HG02798 (cell line): ENCODE measurements around the gene PIEZO2.
"Not testable (repeated sequence)": the region's sequence is repeated elsewhere in the genome, so short reads cannot be mapped to it uniquely, and the experiment has no call there.

Experiments used
- ATAC-seq: cut with Tn5 transposase; IDR thresholded peaks from one replicate; pipeline ENCODE4 v1.9.1; 2021; ENCODE audit warnings: mild to moderate bottlenecking; ENCODE audit not compliant: unreplicated experiment, poor library complexity

The PIEZO2 gene

GRCh38 chr18:11153097-11153496 lies 3.7 kb upstream of the PIEZO2 start:
- no peak for ATAC-seq

DNA sequence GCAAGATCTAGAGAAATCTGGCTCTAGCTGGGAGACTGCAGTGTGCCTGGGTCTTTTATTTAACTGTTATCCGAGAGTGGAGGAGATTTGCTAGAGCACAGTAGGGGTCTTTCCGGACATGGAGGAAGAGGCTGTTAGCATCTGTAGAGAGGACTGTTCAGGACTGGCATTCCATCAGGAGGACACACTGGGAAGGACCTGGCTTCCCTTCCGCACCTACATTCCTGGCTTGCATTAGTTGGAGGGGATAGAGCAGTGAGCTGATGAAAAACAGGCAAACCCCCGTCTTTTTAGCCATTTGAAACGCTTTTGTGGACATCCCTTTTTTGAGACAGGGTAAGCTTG lies 874 bp upstream of the PIEZO2 start:
- ATAC-seq, result no peak

DNA sequence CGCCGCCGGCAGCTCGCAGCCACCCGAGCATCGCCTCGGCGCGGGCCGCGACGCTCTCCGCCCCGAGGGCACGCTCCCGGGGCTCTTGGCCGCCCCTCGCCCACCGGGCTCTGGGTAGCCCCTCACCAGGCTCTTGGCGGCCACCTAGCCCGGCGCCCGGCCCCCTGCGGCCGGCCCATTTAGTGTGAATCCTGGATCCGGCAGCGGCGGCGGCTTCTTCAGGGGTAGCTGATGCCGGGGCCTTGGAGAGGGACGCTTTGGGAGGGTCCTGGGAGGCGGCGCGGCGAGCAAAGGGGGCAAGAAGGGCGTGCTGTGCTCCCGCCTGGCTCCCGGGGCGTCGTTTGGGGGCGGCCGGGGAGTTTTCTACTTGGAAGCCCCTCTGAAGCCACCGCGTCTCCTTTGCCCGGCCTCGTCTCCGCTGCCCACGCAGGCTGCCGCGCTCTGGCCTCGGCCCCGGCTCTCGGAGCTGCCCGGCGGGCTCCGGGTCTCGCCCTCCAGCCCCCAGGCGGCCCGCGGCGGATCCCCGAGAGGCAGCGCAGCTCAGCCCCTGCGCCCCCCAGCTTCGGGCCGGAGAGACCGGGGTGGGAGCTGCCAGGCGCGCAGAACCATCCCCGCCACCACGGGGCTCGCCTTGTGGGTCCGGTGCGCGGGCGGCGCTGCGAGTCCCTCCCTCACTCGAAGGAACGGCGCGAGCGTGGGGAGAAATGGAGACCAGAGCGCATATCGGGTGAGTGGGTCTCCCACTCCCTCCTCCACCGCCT lies 509 bp downstream of the PIEZO2 start:
- no peak for ATAC-seq

- ATAC-seq, result no peak
Measured at GRCh38 chr18:11147962-11148679, 1.2 kb downstream of the PIEZO2 start.

DNA sequence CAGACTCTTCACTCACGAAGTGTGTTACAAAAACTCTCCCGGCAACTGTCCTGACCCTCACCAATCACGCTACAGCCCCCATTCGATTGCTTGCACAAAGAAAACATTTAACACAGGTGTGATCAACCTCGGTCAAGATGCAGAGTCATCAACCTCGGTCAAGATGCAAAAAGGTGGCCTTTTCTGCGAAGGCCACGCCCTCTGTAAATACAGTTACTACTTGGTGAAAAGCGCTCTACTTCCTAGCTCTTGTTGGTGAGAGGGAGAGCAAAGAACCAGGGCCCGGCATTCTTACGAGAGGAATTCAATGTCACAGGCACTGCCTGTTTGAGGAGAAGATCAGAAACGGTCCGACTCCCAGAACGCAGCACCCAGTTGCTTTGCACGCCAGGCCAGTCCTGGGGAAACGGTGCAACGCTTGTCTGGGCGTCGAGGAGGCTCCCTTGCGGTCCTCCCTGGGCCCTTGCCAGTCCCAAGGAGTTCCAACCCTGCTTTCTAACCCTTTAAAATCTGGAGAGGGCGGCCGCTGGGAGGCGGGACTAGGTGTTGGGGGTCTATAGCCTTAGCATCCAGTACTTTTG lies 1.9 kb downstream of the PIEZO2 start:
- no peak for ATAC-seq

GRCh38 chr18:11146947-11147345 lies 2.4 kb downstream of the PIEZO2 start:
- no peak for ATAC-seq

DNA sequence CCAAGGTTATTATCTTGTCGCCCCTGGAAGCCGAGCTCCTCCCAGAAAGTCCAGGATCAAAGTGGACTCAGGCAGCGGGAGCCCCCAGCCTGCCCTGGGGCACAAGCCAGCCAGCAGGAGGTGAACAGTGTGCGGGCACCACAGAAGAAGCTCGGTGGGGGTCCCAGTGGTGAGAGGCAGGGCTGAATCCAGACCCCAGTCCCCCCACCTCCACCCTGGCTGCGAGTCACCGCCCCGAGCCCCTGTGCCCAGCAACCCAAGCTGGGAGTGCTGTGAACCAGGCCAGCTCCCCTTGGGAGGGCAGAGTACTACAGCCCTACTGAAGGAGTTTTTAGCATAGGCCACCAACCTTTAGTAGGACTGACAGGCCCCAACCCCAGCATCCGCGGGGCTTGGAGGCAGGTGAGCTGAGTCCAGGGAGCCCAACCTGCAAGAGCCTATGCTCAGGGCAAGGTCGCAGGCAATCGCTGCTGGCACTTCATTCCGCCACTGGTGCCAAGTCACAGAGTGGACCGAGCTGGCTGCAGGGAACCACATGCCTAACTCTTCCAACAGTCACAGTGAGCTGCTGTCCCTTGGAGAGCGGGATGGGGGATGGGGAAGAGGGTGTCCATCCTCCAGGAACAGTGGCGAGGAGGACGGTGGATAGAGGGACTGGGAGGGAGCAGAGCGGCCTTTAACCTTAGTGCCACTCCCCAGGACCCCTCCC lies 3.0 kb downstream of the PIEZO2 start:
- no peak for ATAC-seq

DNA sequence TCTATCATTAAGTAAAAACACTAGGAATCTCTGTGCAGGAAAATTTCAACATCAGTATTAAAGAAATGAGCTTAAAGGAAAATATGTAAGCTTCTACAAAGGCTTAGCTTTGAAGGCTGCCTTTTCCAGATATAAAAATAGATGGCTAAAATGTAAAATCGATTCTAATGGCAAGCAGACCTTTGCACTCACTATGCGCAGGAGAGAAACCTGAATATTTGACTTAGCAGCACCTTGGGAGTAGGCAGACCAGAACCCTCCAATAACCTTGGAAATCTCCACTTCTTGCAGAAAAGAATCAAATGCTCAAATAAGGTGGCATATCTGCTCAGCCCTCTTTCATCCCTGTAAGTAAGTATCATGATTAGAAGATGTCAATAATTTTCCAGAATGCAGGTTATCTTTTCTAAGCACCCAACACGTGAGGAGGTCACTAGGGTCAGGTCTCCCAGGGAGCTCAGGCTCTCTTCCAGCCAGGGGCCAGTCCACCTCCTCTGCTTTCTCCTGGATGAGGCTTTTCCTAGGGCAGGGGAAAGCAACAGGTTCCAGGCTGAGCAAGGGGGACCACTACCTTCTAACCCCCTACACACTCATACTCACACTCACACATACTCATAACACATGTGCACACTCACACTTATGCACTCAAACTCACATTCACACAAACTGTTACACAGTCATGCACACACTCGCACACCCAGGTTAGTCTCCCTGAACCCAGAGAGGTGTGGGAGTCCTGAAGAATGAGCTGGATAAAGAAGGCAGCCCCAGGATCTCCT lies 3.8 kb downstream of the PIEZO2 start:
- ATAC-seq, result no peak

GRCh38 chr18:11137400-11137799 lies 12.0 kb downstream of the PIEZO2 start:
- ATAC-seq, result no peak

- ATAC-seq, result no peak
Measured at GRCh38 chr18:11136241-11136640, 13.1 kb downstream of the PIEZO2 start.

GRCh38 chr18:11134940-11135339 lies 14.4 kb downstream of the PIEZO2 start:
- ATAC-seq, result no peak

DNA sequence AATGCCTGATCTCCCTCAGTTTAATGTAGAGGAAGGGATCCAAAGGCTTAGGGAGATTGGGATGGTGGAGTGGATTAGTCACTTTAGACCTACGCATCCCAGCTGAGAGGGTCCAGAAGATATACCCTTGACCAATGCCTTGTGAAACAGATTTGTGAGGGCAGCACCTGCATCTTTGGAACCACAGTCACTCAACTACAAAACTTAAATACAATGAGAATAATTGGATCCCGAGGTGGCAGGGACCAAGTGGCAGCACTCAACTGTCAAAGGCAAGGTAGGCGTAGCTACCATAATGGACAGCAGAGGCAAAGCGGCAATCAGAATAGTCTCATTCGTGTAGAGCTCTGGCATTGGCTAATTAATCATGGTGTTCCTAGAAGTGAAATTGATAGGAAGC lies 20.3 kb downstream of the PIEZO2 start:
- ATAC-seq, result not testable (repeated sequence)

DNA sequence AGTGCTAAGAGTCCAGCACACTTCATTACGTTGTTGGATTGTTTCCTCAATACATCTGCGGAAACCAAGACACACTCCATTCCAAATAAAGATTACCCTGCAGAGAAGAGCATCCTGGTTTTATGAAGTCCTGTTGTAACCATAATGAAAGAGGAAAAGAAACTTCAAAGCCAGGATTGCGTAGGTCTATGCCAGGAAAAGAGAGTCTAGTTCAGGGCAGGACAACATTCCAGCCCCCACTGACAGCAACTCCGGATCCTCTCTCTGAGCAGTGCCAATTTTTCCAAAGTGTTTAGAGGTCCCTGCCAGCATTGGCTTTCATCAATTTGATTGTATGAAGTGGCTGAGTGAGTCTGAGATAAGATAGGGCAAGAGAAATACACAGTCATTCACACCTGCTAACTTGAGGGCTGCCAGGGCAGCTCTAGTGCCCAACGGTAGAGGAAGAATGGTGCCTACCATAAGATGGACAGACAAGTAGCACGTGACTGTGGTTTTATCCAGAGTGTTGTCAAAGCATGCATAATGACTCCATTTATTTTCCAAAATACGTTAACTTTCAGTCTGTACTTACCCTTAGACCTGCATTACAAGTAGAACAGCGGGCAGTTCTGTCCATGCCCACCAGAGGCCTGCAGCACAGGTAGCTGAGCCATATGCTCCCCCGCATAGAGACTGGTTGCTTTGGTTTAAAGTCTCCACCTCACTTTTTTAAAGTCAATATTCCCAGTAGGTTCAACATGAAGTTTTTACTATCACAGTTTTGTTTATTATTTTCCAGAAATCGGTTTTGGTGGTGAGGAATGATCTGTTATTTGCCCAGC lies 23.7 kb downstream of the PIEZO2 start:
- ATAC-seq, result no peak

GRCh38 chr18:11124054-11124453 lies 25.3 kb downstream of the PIEZO2 start:
- ATAC-seq, result no peak

GRCh38 chr18:11121443-11121849 lies 27.9 kb downstream of the PIEZO2 start:
- ATAC-seq, result no peak

DNA sequence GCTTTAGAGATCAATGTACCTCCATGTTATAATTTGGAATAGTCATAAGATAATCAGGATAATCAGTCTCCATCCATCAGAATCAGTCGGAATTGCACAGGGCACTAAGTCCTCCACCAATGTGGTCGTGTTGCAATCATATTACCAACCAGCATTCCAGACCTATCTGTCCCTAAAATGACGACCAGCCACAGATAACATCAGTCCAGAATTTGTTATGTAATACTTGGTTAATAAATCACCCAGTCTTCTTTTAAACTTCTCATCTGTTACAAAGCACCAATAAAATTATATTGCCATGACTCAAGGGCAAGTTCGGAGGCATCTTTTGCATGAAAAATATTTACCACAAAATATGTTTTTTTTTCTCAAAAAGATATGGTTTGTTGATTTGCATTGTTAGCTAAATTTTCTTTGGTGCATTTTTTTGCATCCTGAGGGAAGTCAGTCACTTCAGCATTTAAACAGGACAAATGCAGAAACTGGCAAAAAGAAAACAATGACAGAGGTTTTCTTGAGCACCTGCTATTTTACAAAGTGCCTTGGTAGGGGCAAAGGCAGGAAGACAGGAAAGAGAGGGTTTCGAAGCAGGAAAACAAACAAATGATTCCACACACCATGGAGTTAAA lies 29.3 kb downstream of the PIEZO2 start:
- no peak for ATAC-seq

DNA sequence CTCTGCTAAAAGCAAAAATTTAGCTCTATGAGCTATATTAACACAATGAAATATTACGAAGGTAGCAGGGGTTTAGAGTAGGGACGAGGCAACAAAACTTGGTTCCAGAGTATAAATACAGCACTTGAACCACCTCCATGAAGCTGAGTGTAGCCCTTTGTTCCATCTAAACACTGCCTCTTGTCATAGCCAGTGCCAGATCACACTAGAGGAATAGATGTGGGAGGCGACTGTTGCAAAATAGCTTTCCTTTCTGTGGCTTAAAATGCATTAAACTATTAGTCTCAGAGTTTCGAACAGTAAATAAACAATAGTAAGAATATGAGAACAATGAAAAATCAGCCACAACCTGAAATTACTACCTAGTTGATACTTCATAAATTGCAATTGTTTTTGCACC lies 29.8 kb downstream of the PIEZO2 start:
- ATAC-seq, result no peak

GRCh38 chr18:11118051-11118766 lies 31.2 kb downstream of the PIEZO2 start:
- ATAC-seq, result no peak
